Gastroesophageal sphincter (tissue), 3 donors: Measurements from ENCODE around the gene SLC6A12.

Source experiments
- EP300 ChIP-seq: sonication (generic); formaldehyde crosslinking; IDR thresholded peaks from one replicate; pipeline ENCODE4 v1.6.1; 2017; ENCODE audit warnings: antibody characterized with exemption, mild to moderate bottlenecking
- POLR2A ChIP-seq, 2 donors: fragments of 450-650 bp; IDR thresholded peaks; one replicate each; pipeline ENCODE4 v1.6.1; 2017; ENCODE audit warnings: antibody characterized with exemption in 2 of 2, mild to moderate bottlenecking in 2 of 2, moderate library complexity in 1 of 2
- POLR2AphosphoS5 ChIP-seq: sonication (generic); formaldehyde crosslinking; IDR thresholded peaks from one replicate; pipeline ENCODE4 v1.6.1; 2017; ENCODE audit warnings: antibody characterized with exemption
- TF ChIP-seq, protein P1 (sequence below), 4 experiments: fragments of 200-600 bp in 2 of 4; fragments of 450-650 bp in 2 of 4; sonication (generic) in 1 of 4; IDR thresholded peaks; one replicate each; pipeline ENCODE4 v1.5.1; 2017 to 2019; ENCODE audit warnings: antibody characterized with exemption in 4 of 4, mild to moderate bottlenecking in 2 of 4, moderate library complexity in 2 of 4

- TF ChIP-seq, protein P1, sequence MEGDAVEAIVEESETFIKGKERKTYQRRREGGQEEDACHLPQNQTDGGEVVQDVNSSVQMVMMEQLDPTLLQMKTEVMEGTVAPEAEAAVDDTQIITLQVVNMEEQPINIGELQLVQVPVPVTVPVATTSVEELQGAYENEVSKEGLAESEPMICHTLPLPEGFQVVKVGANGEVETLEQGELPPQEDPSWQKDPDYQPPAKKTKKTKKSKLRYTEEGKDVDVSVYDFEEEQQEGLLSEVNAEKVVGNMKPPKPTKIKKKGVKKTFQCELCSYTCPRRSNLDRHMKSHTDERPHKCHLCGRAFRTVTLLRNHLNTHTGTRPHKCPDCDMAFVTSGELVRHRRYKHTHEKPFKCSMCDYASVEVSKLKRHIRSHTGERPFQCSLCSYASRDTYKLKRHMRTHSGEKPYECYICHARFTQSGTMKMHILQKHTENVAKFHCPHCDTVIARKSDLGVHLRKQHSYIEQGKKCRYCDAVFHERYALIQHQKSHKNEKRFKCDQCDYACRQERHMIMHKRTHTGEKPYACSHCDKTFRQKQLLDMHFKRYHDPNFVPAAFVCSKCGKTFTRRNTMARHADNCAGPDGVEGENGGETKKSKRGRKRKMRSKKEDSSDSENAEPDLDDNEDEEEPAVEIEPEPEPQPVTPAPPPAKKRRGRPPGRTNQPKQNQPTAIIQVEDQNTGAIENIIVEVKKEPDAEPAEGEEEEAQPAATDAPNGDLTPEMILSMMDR (IDR thresholded peaks at IDR 0.05) = no peak
- TF ChIP-seq EP300 (no peak), POLR2AphosphoS5 (no peak), POLR2A (IDR thresholded peaks at IDR 0.05) (no peak)
Observed at GRCh38 chr12:167959-168600, 45.9 kb downstream of the SLC6A12 start.
